ENCODE measurements around the gene FAM107B. TPM values are rescaled to one million over a fixed set of nuclear protein-coding genes. Genes with fewer than 3 reads are reported as not detected.

The FAM107B gene
- total and polyA plus RNA-seq, 2 of the 8 experiments (the other 6 are each of a cell fraction or from before 2014, with no cell fraction given), result 7.5 to 28.1 TPM

DNA sequence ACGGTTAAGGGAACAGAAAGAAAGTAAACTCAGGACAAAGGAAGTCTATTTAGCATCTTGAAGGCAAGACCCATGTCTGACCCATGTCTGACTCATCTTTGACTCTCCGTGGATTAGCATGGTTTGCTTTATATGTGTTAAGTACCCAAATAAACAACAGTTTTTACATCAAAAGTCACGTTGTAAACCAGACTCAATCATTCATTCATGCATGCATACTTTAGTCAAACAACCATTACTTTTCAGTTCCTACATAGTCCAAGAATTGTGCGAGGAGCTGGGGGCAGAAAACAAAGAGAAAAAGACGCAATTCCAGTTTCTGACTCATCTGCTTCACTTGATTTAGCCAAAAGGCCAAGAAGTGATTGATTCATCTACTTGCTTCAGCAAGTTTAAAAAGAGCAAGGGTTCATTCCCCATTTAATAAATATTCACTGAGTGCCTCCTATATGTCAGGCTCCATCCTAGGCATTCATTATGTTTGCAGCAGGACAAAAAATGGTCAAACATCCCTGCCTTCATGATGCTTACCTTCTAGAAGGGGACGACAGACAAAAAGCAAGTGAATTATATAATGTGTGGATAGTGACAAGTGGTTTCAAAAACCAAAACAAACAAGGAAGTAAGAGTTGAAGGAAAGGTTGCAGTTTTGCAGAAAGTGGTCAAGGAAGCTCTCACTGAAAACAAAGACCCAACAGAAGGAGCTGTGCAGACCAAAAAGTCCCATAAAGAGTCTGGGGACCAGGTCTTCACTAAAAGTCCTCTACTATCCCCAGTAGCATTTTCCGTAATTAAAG is 116.2 kb downstream of the FAM107B start:
- H3K79me2 ChIP-seq (ENCODE audit: control insufficient read depth in 1 of 2, insufficient read depth in 2 of 2, low read length in 2 of 2), result no peaks in the 10 kb centered on the region
- no peak overlapping the region for H3K56ac ChIP-seq (replicated peaks; ENCODE audit: insufficient read length, low read depth, low read length)
- peaks cover 0 to 5% (median under 1%) of the 10 kb centered on the region in 4 experiments; a peak in 1 of 7 replicates for H3K4me1 ChIP-seq (replicated peaks in 1 of 4; ENCODE audit: control insufficient read depth in 3 of 4, insufficient read depth in 4 of 4, low read length in 3 of 4)
- no peak overlapping the region for H2BK12ac ChIP-seq (ENCODE audit: low read depth, low read length)
- no peak overlapping the region for H2AFZ ChIP-seq (ENCODE audit: low read length)
- H4K20me1 ChIP-seq (replicated peaks in 1 of 2; ENCODE audit: control insufficient read depth in 1 of 2, insufficient read depth in 2 of 2, low read length in 2 of 2), result no peaks in the 10 kb centered on the region
- no peak overlapping the region for H2BK120ac ChIP-seq (replicated peaks; ENCODE audit: low read depth, low read length)
- H3K36me3 ChIP-seq (ENCODE audit: control insufficient read depth in 2 of 4, insufficient read depth in 4 of 4, low read length in 3 of 4), result no peaks in the 10 kb centered on the region
- H2BK5ac ChIP-seq (ENCODE audit: low read depth, low read length), result no peak overlapping the region
- FAIRE-seq, result no peak
- POLR2A ChIA-PET (ENCODE audit: partially characterized antibody), result interaction anchor here (1.3 kb wide), 1 partner anchor 9 kb away, joined by 3 read pairs; no protein-coding TSS in a partner anchor
- H3K14ac ChIP-seq (ENCODE audit: insufficient read length), result no peak overlapping the region
- no peaks in the 10 kb centered on the region for H3K27me3 ChIP-seq (replicated peaks in 1 of 4; ENCODE audit: control insufficient read depth in 3 of 4, extremely low read depth in 1 of 4, insufficient read depth in 3 of 4, low read length in 3 of 4)
- no peak overlapping the region for H3K4ac ChIP-seq (replicated peaks; ENCODE audit: insufficient read length, low read depth, low read length)
- no peak overlapping the region; the same call in 1 of the 2 replicates for H2BK15ac ChIP-seq (ENCODE audit: low read length)
- H4K5ac ChIP-seq (ENCODE audit: insufficient read length, low read depth, low read length), result no peak overlapping the region
- H4K91ac ChIP-seq (replicated peaks; ENCODE audit: insufficient read length, low read length), result no peak overlapping the region
- H3K18ac ChIP-seq (ENCODE audit: extremely low read depth, low read length), result no peak overlapping the region
- H3K9me3 ChIP-seq (ENCODE audit: insufficient read depth in 2 of 2, low read depth in 1 of 2, low read length in 1 of 2), result no peaks in the 10 kb centered on the region
- no peak overlapping the region for H3K27ac ChIP-seq (ENCODE audit: low read depth, low read length)
- 82% methylated on average over 7 of the region's 7 CpGs; no CpG with 5 or more reads in 1 of the 2 experiments for WGBS, 2 experiments (ENCODE audit: extremely low coverage in 1 of 2, insufficient coverage in 1 of 2, insufficient read length in 1 of 2, insufficient replicate concordance in 2 of 2, low coverage in 1 of 2, low lambda C conversion rate in 2 of 2, missing lambda C conversion rate in 1 of 2)
- H3K23ac ChIP-seq (ENCODE audit: insufficient read length), result no peak overlapping the region
- DNase-seq (ENCODE audit: low read depth in 1 of 2, low spot score in 2 of 2), result no peak
- H3K4me3 ChIP-seq (ENCODE audit: extremely low read depth in 1 of 4, insufficient read depth in 2 of 4, low read depth in 3 of 4, low read length in 4 of 4), result no peak overlapping the region
- no peaks in the 10 kb centered on the region for H3K79me1 ChIP-seq (ENCODE audit: low read depth, low read length)
- no peak overlapping the region for H2BK20ac ChIP-seq (ENCODE audit: low read length)
- CTCF ChIA-PET (ENCODE audit: partially characterized antibody), result no interaction called here
- no peak overlapping the region for H4K8ac ChIP-seq (ENCODE audit: extremely low read depth, insufficient read depth, low read length)
- no peak overlapping the region for H3K9ac ChIP-seq (replicated peaks in 1 of 4; ENCODE audit: extremely low read depth in 1 of 4, low read depth in 3 of 4, low read length in 3 of 4)
- no peak overlapping the region for H2AK5ac ChIP-seq (ENCODE audit: low read depth, low read length)
- H3K4me2 ChIP-seq (ENCODE audit: insufficient read depth in 1 of 2, low read depth in 2 of 2, low read length in 2 of 2), result no peak overlapping the region
- no peaks in the 10 kb centered on the region for H3K23me2 ChIP-seq (ENCODE audit: low read depth, low read length)
- no peak for TF ChIP-seq NRF1 (IDR thresholded peaks at IDR 0.05; ENCODE audit: low read depth, low read length)
- TF ChIP-seq POLR2AphosphoS5 (IDR thresholded peaks at IDR 0.05; ENCODE audit: low read depth, low read length), result no peak
- no peak for TF ChIP-seq YY1 (IDR thresholded peaks at IDR 0.05; ENCODE audit: low read depth, low read length)
- no peak for TF ChIP-seq RFX5 (IDR thresholded peaks at IDR 0.05; ENCODE audit: borderline replicate concordance, low read depth, low read length)
- no peak for TF ChIP-seq NANOG (IDR thresholded peaks at IDR 0.05; ENCODE audit: insufficient read depth, low read depth, low read length, poor library complexity, severe bottlenecking)
- TF ChIP-seq FOSL1 (IDR thresholded peaks at IDR 0.05; ENCODE audit: insufficient read depth, low read depth, low read length), result no peak
- TF ChIP-seq, protein P1, sequence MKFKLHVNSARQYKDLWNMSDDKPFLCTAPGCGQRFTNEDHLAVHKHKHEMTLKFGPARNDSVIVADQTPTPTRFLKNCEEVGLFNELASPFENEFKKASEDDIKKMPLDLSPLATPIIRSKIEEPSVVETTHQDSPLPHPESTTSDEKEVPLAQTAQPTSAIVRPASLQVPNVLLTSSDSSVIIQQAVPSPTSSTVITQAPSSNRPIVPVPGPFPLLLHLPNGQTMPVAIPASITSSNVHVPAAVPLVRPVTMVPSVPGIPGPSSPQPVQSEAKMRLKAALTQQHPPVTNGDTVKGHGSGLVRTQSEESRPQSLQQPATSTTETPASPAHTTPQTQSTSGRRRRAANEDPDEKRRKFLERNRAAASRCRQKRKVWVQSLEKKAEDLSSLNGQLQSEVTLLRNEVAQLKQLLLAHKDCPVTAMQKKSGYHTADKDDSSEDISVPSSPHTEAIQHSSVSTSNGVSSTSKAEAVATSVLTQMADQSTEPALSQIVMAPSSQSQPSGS (IDR thresholded peaks at IDR 0.05; ENCODE audit: low read length), result no peak
- TF ChIP-seq, protein P2, sequence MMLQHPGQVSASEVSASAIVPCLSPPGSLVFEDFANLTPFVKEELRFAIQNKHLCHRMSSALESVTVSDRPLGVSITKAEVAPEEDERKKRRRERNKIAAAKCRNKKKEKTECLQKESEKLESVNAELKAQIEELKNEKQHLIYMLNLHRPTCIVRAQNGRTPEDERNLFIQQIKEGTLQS (IDR thresholded peaks at IDR 0.05; ENCODE audit: insufficient read depth, low read depth, low read length), result no peak
- no peak for TF ChIP-seq JUN (IDR thresholded peaks at IDR 0.05; ENCODE audit: low read depth, low read length)
- TF ChIP-seq KDM1A (IDR thresholded peaks at IDR 0.05; ENCODE audit: borderline replicate concordance, low read length), result no peak

Data from H1 (cell line).